GM18861 (cell line): ENCODE measurements around the gene LRP4.

Experiments
- ATAC-seq: cut with Tn5 transposase; IDR thresholded peaks from one replicate; pipeline ENCODE4 v1.9.1; 2021; ENCODE audit not compliant: unreplicated experiment

The LRP4 gene

GRCh38 chr11:46855863-46856262 lies 62.5 kb downstream of the LRP4 start:
- ATAC-seq = no peak

- ATAC-seq = no peak
Measured at GRCh38 chr11:46855167-46855566, 63.2 kb downstream of the LRP4 start.

DNA sequence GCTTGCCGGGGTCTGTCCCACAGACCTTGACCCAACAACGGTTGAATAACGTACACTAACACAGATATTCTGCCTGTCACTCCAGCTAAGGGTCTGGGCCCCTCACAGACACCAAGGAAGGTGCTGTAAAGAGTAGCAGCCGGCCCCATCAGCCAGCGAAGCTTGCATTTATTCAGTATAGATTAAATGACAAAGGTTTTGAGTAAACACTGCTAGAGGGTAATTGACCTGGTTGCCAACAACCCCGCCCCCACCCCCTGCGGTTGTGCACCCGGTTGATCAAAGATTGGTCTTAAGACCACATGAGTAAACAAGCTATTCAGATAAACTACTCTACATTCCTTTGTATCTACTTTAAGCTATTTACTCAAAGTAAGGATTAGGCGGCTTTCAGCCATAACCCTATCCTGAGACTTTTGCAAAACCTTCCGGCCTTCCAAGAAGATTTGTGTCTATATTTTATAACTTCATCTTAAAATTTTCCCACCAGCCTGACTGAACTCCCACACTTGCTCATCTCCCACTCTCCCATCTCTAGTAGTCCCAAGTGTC lies 67.4 kb downstream of the LRP4 start:
- ATAC-seq = no peak

GRCh38 chr11:46849631-46850030 lies 68.7 kb downstream of the LRP4 start:
- no peak for ATAC-seq

- no peak for ATAC-seq
Measured at GRCh38 chr11:46846510-46846830, 71.9 kb downstream of the LRP4 start.

DNA sequence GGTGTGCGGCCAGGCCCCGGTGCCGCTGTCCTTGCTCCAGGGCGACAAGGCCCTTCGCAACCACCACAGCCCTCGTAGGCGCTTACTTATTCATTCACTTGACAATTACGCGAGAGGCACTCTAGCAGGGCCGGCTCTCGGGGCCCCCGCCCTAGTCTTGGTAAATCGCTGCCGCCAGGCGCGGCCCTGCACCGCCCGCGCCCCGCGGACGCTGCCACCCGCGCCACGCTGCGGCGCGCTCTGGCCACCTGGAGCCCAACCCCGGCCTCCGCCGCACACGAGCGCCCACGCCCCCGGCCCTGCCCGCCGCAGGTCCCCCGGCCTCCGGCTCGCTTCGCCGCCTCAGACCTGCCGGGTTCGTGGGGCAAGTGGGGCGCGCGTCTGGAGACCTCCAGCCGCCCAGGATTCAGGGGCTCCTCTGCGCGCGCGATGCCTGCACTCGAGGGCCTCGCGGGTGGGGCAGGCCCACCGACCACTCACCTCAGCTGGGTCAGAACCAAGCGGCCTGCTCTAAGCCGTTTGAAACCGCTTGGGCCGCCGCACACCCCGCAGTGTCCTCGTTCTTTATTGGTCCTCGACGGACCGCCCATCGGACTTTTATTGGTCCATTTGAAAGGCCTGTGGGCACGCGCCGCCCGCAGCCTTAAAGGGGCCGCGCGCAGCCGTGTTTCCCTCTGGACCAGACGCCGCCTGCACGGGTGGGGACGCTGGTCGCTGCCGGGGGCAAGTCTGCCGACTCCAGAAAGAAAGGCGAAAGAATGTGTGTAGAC lies 72.4 kb downstream of the LRP4 start, which contains the start of gene CKAP5:
Gene CKAP5 (minus strand): TSS at position 541 of the 770 bp plus-strand sequence. CDS start 25,049 bp downstream, outside the sequence.
- ATAC-seq = peak; percentile 87

DNA sequence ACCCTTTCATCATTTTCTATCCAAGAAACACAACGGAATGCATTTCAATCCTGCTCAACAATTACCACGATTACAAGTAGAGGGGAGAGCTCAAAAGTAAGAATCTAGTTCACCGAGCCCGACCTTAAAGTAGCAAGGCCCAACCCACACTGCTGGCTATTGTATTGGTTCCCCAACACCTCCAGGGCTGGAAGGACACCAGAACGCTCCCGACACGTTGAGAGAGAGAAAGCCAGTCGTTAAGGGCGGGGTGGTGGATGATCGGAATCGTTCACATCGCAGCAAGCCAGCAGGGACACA lies 73.0 kb downstream of the LRP4 start:
- no peak for ATAC-seq

- ATAC-seq = no peak
Measured at GRCh38 chr11:46840116-46840515, 78.2 kb downstream of the LRP4 start.

- ATAC-seq = no peak
Measured at GRCh38 chr11:46838501-46838900, 79.8 kb downstream of the LRP4 start.

DNA sequence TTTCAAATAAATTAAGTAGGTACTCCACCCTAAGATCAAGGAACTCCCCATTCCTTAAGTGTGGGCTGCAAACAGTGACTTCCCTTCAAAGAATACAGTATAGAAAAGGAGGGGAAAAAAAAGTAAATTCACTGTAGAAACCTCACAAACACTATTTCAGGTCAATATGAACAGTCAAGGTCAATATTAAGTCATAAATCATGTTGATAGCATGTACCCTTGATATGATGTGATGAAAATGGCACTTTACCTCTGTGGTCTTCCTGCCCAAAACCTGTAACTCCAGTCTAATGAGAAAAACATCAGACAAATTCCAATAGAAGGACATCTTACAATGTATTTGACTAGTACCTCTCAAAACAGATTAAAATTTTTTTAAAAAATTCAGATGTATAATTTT lies 80.5 kb downstream of the LRP4 start:
- no peak for ATAC-seq

DNA sequence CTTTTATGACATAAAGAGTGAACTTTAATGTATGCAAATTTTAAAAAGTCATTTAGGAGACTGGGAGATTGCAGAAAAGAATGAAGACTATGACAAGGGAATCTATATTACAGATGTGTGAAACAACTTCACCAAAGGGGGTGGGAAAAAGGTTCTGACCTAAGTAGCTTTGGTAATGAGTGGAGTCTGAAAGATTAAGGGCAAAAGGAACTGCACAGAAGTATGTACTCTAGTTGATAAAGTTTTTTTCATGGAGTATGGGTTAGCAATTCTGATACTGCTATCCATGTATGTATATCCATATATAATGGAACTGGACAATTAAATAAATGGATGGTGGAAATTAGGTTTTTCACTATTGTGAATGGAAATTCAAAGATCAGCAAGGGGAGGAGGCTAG lies 81.5 kb downstream of the LRP4 start:
- no peak for ATAC-seq

DNA sequence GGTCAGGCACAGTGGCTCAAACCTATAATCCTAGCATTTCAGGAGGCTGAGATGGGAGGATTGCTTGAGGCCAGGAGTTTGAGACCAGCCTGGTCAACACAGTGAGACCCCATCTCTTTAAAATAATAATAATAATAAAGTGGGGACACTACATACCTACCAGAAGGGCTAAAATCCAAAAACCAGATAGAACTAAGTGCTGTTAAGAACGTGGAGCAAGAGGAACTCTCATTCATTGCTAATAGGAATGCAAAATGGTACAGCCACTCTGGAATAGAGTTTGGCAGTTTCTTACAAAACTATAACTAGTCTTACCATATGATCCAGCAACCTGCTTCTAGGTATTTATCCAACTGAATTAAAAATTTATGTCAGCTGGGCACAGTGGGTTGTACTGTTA lies 81.9 kb downstream of the LRP4 start:
- no peak for ATAC-seq

DNA sequence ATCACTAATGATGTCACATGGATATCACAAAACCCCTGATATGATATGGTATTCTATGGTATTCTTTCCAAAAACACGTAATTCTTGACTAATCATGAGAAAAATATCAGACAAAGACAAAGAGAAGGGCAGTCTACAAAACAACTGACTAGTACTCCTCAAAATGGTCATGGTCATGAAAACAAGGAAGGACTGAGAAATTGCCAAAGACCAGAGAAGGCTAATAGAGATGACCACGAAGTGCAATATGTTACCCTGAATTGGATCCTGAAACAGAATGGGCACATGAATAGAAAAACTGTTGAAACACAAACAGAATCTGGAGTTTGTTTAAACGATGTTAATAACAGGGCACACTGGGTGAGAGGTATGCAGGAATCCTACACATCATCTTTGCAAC lies 82.5 kb downstream of the LRP4 start:
- no peak for ATAC-seq

- no peak for ATAC-seq
Measured at GRCh38 chr11:46834821-46835220, 83.5 kb downstream of the LRP4 start.

DNA sequence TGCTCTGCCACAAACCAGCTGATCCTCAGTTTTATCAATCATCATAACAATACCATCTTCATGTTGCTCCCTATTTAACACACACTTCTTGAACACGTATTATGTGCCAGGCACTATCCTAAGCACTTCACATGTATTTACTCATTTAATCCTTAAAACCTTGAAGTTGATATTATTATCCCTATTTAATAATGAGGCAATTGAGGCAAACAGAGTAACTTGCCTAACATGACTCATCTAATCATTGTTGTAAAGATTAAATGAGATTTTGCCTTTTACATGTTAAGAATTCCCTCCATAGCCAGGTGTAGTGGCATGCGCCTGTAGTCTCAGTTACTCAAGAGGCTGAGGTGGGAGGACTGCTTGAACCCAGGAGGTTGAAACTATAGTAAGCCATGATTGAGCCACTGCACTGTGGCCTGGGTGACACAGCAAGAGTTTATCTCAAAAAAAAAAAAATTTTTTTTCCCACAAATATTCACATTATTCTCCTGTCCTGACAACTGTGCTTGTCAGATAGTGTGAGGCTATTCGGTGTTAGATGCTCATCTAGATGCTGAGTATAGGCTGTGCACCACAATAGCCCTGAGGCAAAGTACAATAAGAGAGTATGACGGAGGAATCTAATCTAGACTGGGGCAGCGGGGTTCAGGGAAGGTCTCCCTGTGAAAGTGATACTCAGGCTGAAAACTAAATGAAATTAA lies 85.7 kb downstream of the LRP4 start:
- no peak for ATAC-seq

GRCh38 chr11:46827995-46828394 lies 90.4 kb downstream of the LRP4 start:
- no peak for ATAC-seq

- peak; percentile 81 for ATAC-seq
Measured at GRCh38 chr11:46826310-46827044, 91.9 kb downstream of the LRP4 start.

- no peak for ATAC-seq
Measured at GRCh38 chr11:46808799-46809431, 109.4 kb downstream of the LRP4 start.
